Naive thymus-derived CD8-positive, alpha-beta T cell (primary cell): Measurements from ENCODE around the gene MEF2D. TPM values are rescaled to one million over a fixed set of nuclear protein-coding genes. Genes with fewer than 3 reads are reported as not detected.
A peak's percentile ranks its signal among the peaks of the same experiment; 100 is the strongest.

Source experiments
- ATAC-seq, 2 donors: fragments of 150-1000 bp; cut with Tn5 transposase in 1 of 2; sonication (Bioruptor Pico), chemical (Tn5 transposase) in 1 of 2; 1 replicate in 1 of 2; 2 replicates in 1 of 2; pipeline ENCODE4 v1.10.0; 2021; ENCODE audit warnings: mild to moderate bottlenecking in 2 of 2, moderate library complexity in 2 of 2
- POLR2A ChIA-PET: fragments of 350-600 bp; sonication (Branson Sonifier 250); formaldehyde crosslinking; loops from one replicate; lab custom pipeline; 2021; ENCODE audit warnings: antibody characterized with exemption; lab: Charles Lee
- DNase-seq, 10 donors: peaks; one replicate each; pipeline versions ENCODE4 v3.0.0 to v3.0.0-alpha.2; 2020 to 2022
- H3K27ac Mint-ChIP-seq, 10 donors: one replicate each; pipeline ENCODE4 v1.8.0; 2020 to 2022; ENCODE audit warnings: mild to moderate bottlenecking in 10 of 10, mixed read lengths in 10 of 10, moderate library complexity in 4 of 10, inconsistent platforms in 1 of 10
- H3K27me3 Mint-ChIP-seq, 5 donors: one replicate each; pipeline ENCODE4 v1.8.0; 2021 to 2022; ENCODE audit warnings: mixed read lengths in 5 of 5
- H3K36me3 Mint-ChIP-seq, 3 donors: one replicate each; pipeline ENCODE4 v1.8.0; 2020 to 2022; ENCODE audit warnings: mixed read lengths in 3 of 3, mild to moderate bottlenecking in 2 of 3, inconsistent platforms in 1 of 3
- H3K4me1 Mint-ChIP-seq, 4 donors: one replicate each; pipeline ENCODE4 v1.8.0; 2021 to 2022; ENCODE audit warnings: mixed read lengths in 4 of 4
- H3K4me3 Mint-ChIP-seq, 10 donors: one replicate each; pipeline ENCODE4 v1.8.0; 2020 to 2022; ENCODE audit warnings: mild to moderate bottlenecking in 10 of 10, mixed read lengths in 10 of 10, moderate library complexity in 6 of 10, inconsistent platforms in 1 of 10
- H3K9me3 Mint-ChIP-seq, 9 donors: one replicate each; pipeline ENCODE4 v1.8.0; 2020 to 2022; ENCODE audit warnings: mixed read lengths in 9 of 9, mild to moderate bottlenecking in 3 of 9, inconsistent platforms in 1 of 9, moderate library complexity in 1 of 9
- polyA plus RNA-seq, 3 donors: library from polyadenylated mRNA; unstranded; fragments of 300-500 nt; fragmentation: Illumina TruSeq; gene quantifications; one replicate each; pipeline ENCODE4 v1.2.3, GENCODE V29; 2021
- total RNA-seq, 8 experiments: library from RNA in 2 of 8; stranded (reverse) in 2 of 8; gene quantifications; one replicate each; pipeline ENCODE4 v1.2.3 and lab custom pipeline; 2021 to 2026

Gene MEF2D
- total and polyA plus RNA-seq, 5 experiments from 2014 or later = 6.4 to 73.2 (median 12.6) TPM

- Mint-ChIP-seq H3K27me3 (no peaks in the 10 kb centered on the region), H3K36me3 (peaks cover 4 to 56% (median 14%) of the 10 kb centered on the region in 3 donors), H3K27ac (peak overlapping the region; percentile 40 to 99 (median 88)), H3K9me3 (no peaks in the 10 kb centered on the region), H3K4me1 (peaks cover 41 to 83% (median 78%) of the 10 kb centered on the region in 4 donors), H3K4me3 (no peak overlapping the region)
- POLR2A ChIA-PET = interaction anchor here (0.9 to 15.0 kb wide), 2 partner anchors 15 to 125 kb away, joined by 3 to 359 read pairs; partner anchors contain the start of gene MEF2D
- ATAC-seq (no peak), DNase-seq (no peak)
Measured at GRCh38 chr1:156483397-156483796, 17.2 kb downstream of the MEF2D start.

- DNase-seq = no peak
- peak overlapping the region in 2 of 10 donors; percentile 11 to 49 for H3K4me3 Mint-ChIP-seq
- POLR2A ChIA-PET = interaction anchor here (0.6 to 15.0 kb wide), 5 partner anchors 16 to 123 kb away, joined by 3 to 359 read pairs (median 8); partner anchors contain the start of gene MEF2D
- H3K9me3 Mint-ChIP-seq = no peaks in the 10 kb centered on the region
- peaks cover 4 to 67% (median 14%) of the 10 kb centered on the region in 3 donors for H3K36me3 Mint-ChIP-seq
- H3K27ac Mint-ChIP-seq = peak overlapping the region in 9 of 10 donors; percentile 55 to 99 (median 96)
- H3K4me1 Mint-ChIP-seq = peaks cover 31 to 72% (median 66%) of the 10 kb centered on the region in 4 donors
- H3K27me3 Mint-ChIP-seq = no peaks in the 10 kb centered on the region
- ATAC-seq = no peak
Measured at GRCh38 chr1:156482276-156482675, 18.3 kb downstream of the MEF2D start.

- POLR2A ChIA-PET = interaction anchor here (0.6 to 15.0 kb wide), 10 partner anchors 17 to 127 kb away, joined by 3 to 359 read pairs (median 8); partner anchors contain the start of genes MEF2D and NAXE
- H3K27me3 Mint-ChIP-seq = no peaks in the 10 kb centered on the region
- peak overlapping the region; percentile 79 to 99 (median 94) for H3K27ac Mint-ChIP-seq
- H3K4me1 Mint-ChIP-seq = peaks cover 26 to 64% (median 59%) of the 10 kb centered on the region in 4 donors
- peaks cover 3 to 75% (median 14%) of the 10 kb centered on the region in 3 donors for H3K36me3 Mint-ChIP-seq
- H3K9me3 Mint-ChIP-seq = no peaks in the 10 kb centered on the region
- H3K4me3 Mint-ChIP-seq = peak overlapping the region in 7 of 10 donors; percentile 0 to 56 (median 31)
- DNase-seq = peak in 3 of 10 donors; percentile 26 to 35 (median 30)
- peak; percentile 31 to 51 for ATAC-seq
Measured at GRCh38 chr1:156481527-156481926, 19.0 kb downstream of the MEF2D start.

- Mint-ChIP-seq H3K4me3 (peak overlapping the region; percentile 0 to 67 (median 52)), H3K9me3 (no peaks in the 10 kb centered on the region), H3K4me1 (peaks cover 24 to 55% (median 55%) of the 10 kb centered on the region in 4 donors), H3K27ac (peak overlapping the region; percentile 84 to 99 (median 94)), H3K36me3 (peaks cover 0 to 84% (median 19%) of the 10 kb centered on the region in 3 donors), H3K27me3 (no peaks in the 10 kb centered on the region)
- POLR2A ChIA-PET = interaction anchor here (0.5 to 15.0 kb wide), 17 partner anchors 9 to 536 kb away, joined by 3 to 359 read pairs (median 3); partner anchors contain the start of genes MEF2D, NAXE and TTC24
- ATAC-seq (peak; percentile 86 to 93), DNase-seq (peak; percentile 66 to 91 (median 80))
Measured at GRCh38 chr1:156480411-156481192, 20.0 kb downstream of the MEF2D start.

- ATAC-seq = no peak
- Mint-ChIP-seq H3K4me3 (peak overlapping the region in 2 of 10 donors; percentile 8 to 57), H3K27ac (peak overlapping the region in 8 of 10 donors; percentile 89 to 99 (median 96)), H3K36me3 (peaks cover 0 to 90% (median 19%) of the 10 kb centered on the region in 3 donors), H3K27me3 (no peaks in the 10 kb centered on the region), H3K9me3 (no peaks in the 10 kb centered on the region), H3K4me1 (peaks cover 24 to 55% (median 50%) of the 10 kb centered on the region in 4 donors)
- no peak for DNase-seq
- POLR2A ChIA-PET = interaction anchor here (0.5 to 15.0 kb wide), 15 partner anchors 9 to 535 kb away, joined by 3 to 359 read pairs (median 3); partner anchors contain the start of genes MEF2D, NAXE and TTC24
Measured at GRCh38 chr1:156480016-156480370, 20.6 kb downstream of the MEF2D start.

GRCh38 chr1:156479093-156480015 lies 21.2 kb downstream of the MEF2D start:
- peaks cover 21 to 49% (median 44%) of the 10 kb centered on the region in 4 donors for H3K4me1 Mint-ChIP-seq
- H3K9me3 Mint-ChIP-seq = no peaks in the 10 kb centered on the region
- ATAC-seq (no peak), DNase-seq (no peak)
- peaks cover 0 to 95% (median 20%) of the 10 kb centered on the region in 3 donors for H3K36me3 Mint-ChIP-seq
- no peaks in the 10 kb centered on the region for H3K27me3 Mint-ChIP-seq
- peak overlapping the region in 6 of 10 donors; percentile 28 to 89 (median 56) for H3K27ac Mint-ChIP-seq
- POLR2A ChIA-PET = interaction anchor here (0.6 to 15.0 kb wide), 5 partner anchors 12 to 121 kb away, joined by 3 to 359 read pairs (median 9); partner anchors contain the start of genes MEF2D and NAXE
- H3K4me3 Mint-ChIP-seq = peak overlapping the region in 1 of 10 donors; percentile 33

GRCh38 chr1:156478250-156478627 lies 22.3 kb downstream of the MEF2D start:
- DNase-seq (no peak), ATAC-seq (no peak)
- H3K27ac Mint-ChIP-seq = peak overlapping the region in 4 of 10 donors; percentile 13 to 79 (median 32)
- POLR2A ChIA-PET = interaction anchor here (1.1 kb wide), 1 partner anchor 10 kb away, joined by 3 read pairs; no protein-coding TSS in a partner anchor
- peaks cover 0 to 98% (median 28%) of the 10 kb centered on the region in 3 donors for H3K36me3 Mint-ChIP-seq
- H3K4me3 Mint-ChIP-seq = no peak overlapping the region
- H3K4me1 Mint-ChIP-seq = peaks cover 20 to 45% (median 33%) of the 10 kb centered on the region in 4 donors
- H3K9me3 Mint-ChIP-seq = no peaks in the 10 kb centered on the region
- no peaks in the 10 kb centered on the region for H3K27me3 Mint-ChIP-seq

GRCh38 chr1:156477526-156478249 lies 22.9 kb downstream of the MEF2D start:
- POLR2A ChIA-PET = interaction anchor here (1.1 to 2.4 kb wide), 3 partner anchors 9 to 31 kb away, joined by 3 to 10 read pairs (median 4); partner anchors contain the start of gene MEF2D
- ATAC-seq = no peak

GRCh38 chr1:156476501-156477298 lies 23.9 kb downstream of the MEF2D start:
- Mint-ChIP-seq H3K27me3 (no peaks in the 10 kb centered on the region), H3K36me3 (peaks cover 0 to 96% (median 29%) of the 10 kb centered on the region in 3 donors), H3K27ac (peak overlapping the region in 6 of 10 donors; percentile 46 to 77 (median 64)), H3K4me3 (no peak overlapping the region), H3K9me3 (no peaks in the 10 kb centered on the region), H3K4me1 (peaks cover 16 to 32% (median 18%) of the 10 kb centered on the region in 4 donors)
- POLR2A ChIA-PET = interaction anchor here (1.3 to 2.4 kb wide), 3 partner anchors 19 to 32 kb away, joined by 3 to 10 read pairs (median 4); partner anchors contain the start of gene MEF2D
- DNase-seq = no peak
- ATAC-seq = no peak

More at GRCh38 chr1:156477526-156478249, 22.9 kb downstream of the MEF2D start:
- Mint-ChIP-seq H3K4me1 (peaks cover 19 to 41% (median 28%) of the 10 kb centered on the region in 4 donors), H3K9me3 (no peaks in the 10 kb centered on the region), H3K27ac (peak overlapping the region in 5 of 10 donors; percentile 35 to 80 (median 62)), H3K27me3 (no peaks in the 10 kb centered on the region), H3K36me3 (peaks cover 0 to 98% (median 31%) of the 10 kb centered on the region in 3 donors), H3K4me3 (peak overlapping the region in 1 of 10 donors; percentile 14)
- no peak for DNase-seq
